Mucosa of stomach (tissue), 1 donor: ENCODE results near the gene MAP3K2.

Source experiments
- H3K27me3 ChIP-seq: one replicate; pipeline ENCODE4 v1.7.0; 2013; ENCODE audit warnings: mild to moderate bottlenecking, low read length; ENCODE audit not compliant: control insufficient read depth, insufficient read depth
- H3K36me3 ChIP-seq: one replicate; pipeline ENCODE4 v1.7.0; 2013; ENCODE audit warnings: low read length; ENCODE audit not compliant: control insufficient read depth, insufficient read depth
- H3K4me1 ChIP-seq: one replicate; pipeline ENCODE4 v1.7.0; 2013; ENCODE audit warnings: mild to moderate bottlenecking, low read length; ENCODE audit not compliant: control insufficient read depth, insufficient read depth
- H3K4me3 ChIP-seq: one replicate; pipeline ENCODE4 v1.7.0; 2013; ENCODE audit warnings: low read length
- H3K9ac ChIP-seq: one replicate; pipeline ENCODE4 v1.7.0; 2013; ENCODE audit warnings: mild to moderate bottlenecking, low read length, moderate library complexity
- H3K9me3 ChIP-seq: one replicate; pipeline ENCODE4 v1.7.0; 2013; ENCODE audit warnings: mild to moderate bottlenecking, low read length, moderate library complexity; ENCODE audit not compliant: control insufficient read depth
- donor health status: Pancreatic carcinoma.

MAP3K2 gene

GRCh38 chr2:127343277-127343676, 44.5 kb downstream of the MAP3K2 start:
- no peak overlapping the region for H3K9ac ChIP-seq
- H3K9me3 ChIP-seq, result no peaks in the 10 kb centered on the region
- no peaks in the 10 kb centered on the region for H3K4me1 ChIP-seq

GRCh38 chr2:127342101-127342500, 45.7 kb downstream of the MAP3K2 start:
- no peaks in the 10 kb centered on the region for H3K4me1 ChIP-seq
- H3K9me3 ChIP-seq, result no peaks in the 10 kb centered on the region
- H3K36me3 ChIP-seq, result no peaks in the 10 kb centered on the region
- no peak overlapping the region for H3K4me3 ChIP-seq
- no peaks in the 10 kb centered on the region for H3K27me3 ChIP-seq
- no peak overlapping the region for H3K9ac ChIP-seq

More at GRCh38 chr2:127343277-127343676, 44.5 kb downstream of the MAP3K2 start:
- Histone ChIP-seq H3K4me3 (no peak overlapping the region), H3K36me3 (no peaks in the 10 kb centered on the region), H3K27me3 (no peaks in the 10 kb centered on the region)

GRCh38 chr2:127332335-127332734, 55.4 kb downstream of the MAP3K2 start:
- Histone ChIP-seq H3K9ac (no peak overlapping the region), H3K4me1 (no peaks in the 10 kb centered on the region), H3K4me3 (no peak overlapping the region), H3K36me3 (no peaks in the 10 kb centered on the region), H3K9me3 (no peaks in the 10 kb centered on the region), H3K27me3 (no peaks in the 10 kb centered on the region)

- H3K27me3 ChIP-seq, result no peaks in the 10 kb centered on the region
- H3K4me1 ChIP-seq, result no peaks in the 10 kb centered on the region
- H3K9ac ChIP-seq, result no peak overlapping the region
- H3K9me3 ChIP-seq, result no peaks in the 10 kb centered on the region
- no peak overlapping the region for H3K4me3 ChIP-seq
- H3K36me3 ChIP-seq, result no peaks in the 10 kb centered on the region
Observed at GRCh38 chr2:127330753-127331152, 57.0 kb downstream of the MAP3K2 start.

- Histone ChIP-seq H3K36me3 (no peaks in the 10 kb centered on the region), H3K9me3 (no peaks in the 10 kb centered on the region), H3K4me1 (no peaks in the 10 kb centered on the region), H3K27me3 (no peaks in the 10 kb centered on the region), H3K4me3 (no peak overlapping the region), H3K9ac (no peak overlapping the region)
Observed at GRCh38 chr2:127326289-127326945, 61.4 kb downstream of the MAP3K2 start.

GRCh38 chr2:127324635-127325034, 63.1 kb downstream of the MAP3K2 start:
- no peaks in the 10 kb centered on the region for H3K9me3 ChIP-seq
- H3K9ac ChIP-seq, result no peak overlapping the region
- no peak overlapping the region for H3K4me3 ChIP-seq
- H3K36me3 ChIP-seq, result no peaks in the 10 kb centered on the region
- H3K27me3 ChIP-seq, result no peaks in the 10 kb centered on the region
- H3K4me1 ChIP-seq, result no peaks in the 10 kb centered on the region

- Histone ChIP-seq H3K9me3 (no peaks in the 10 kb centered on the region), H3K9ac (no peak overlapping the region), H3K4me1 (no peaks in the 10 kb centered on the region), H3K4me3 (no peak overlapping the region), H3K36me3 (no peaks in the 10 kb centered on the region), H3K27me3 (no peaks in the 10 kb centered on the region)
Observed at GRCh38 chr2:127321303-127321702, 66.5 kb downstream of the MAP3K2 start.

GRCh38 chr2:127320586-127321275, 67.0 kb downstream of the MAP3K2 start:
- no peak overlapping the region for H3K9ac ChIP-seq
- no peaks in the 10 kb centered on the region for H3K4me1 ChIP-seq
- no peaks in the 10 kb centered on the region for H3K27me3 ChIP-seq
- no peaks in the 10 kb centered on the region for H3K9me3 ChIP-seq
- no peaks in the 10 kb centered on the region for H3K36me3 ChIP-seq
- H3K4me3 ChIP-seq, result no peak overlapping the region

GRCh38 chr2:127320067-127320466, 67.7 kb downstream of the MAP3K2 start:
- Histone ChIP-seq H3K9ac (no peak overlapping the region), H3K36me3 (no peaks in the 10 kb centered on the region), H3K4me1 (peaks cover under 1% of the 10 kb centered on the region), H3K4me3 (no peak overlapping the region), H3K9me3 (no peaks in the 10 kb centered on the region), H3K27me3 (no peaks in the 10 kb centered on the region)

GRCh38 chr2:127314193-127314988, 73.4 kb downstream of the MAP3K2 start:
- Histone ChIP-seq H3K9ac (no peak overlapping the region), H3K9me3 (no peaks in the 10 kb centered on the region), H3K27me3 (no peaks in the 10 kb centered on the region), H3K4me3 (no peak overlapping the region), H3K4me1 (peaks cover 6% of the 10 kb centered on the region), H3K36me3 (no peaks in the 10 kb centered on the region)

GRCh38 chr2:127313406-127313805, 74.4 kb downstream of the MAP3K2 start:
- no peaks in the 10 kb centered on the region for H3K27me3 ChIP-seq
- H3K9ac ChIP-seq, result no peak overlapping the region
- H3K9me3 ChIP-seq, result no peaks in the 10 kb centered on the region
- no peaks in the 10 kb centered on the region for H3K36me3 ChIP-seq
- H3K4me1 ChIP-seq, result peaks cover 6% of the 10 kb centered on the region
- H3K4me3 ChIP-seq, result no peak overlapping the region

GRCh38 chr2:127310980-127311379, 76.8 kb downstream of the MAP3K2 start:
- H3K27me3 ChIP-seq, result no peaks in the 10 kb centered on the region
- no peaks in the 10 kb centered on the region for H3K9me3 ChIP-seq
- no peaks in the 10 kb centered on the region for H3K36me3 ChIP-seq
- no peak overlapping the region for H3K9ac ChIP-seq
- H3K4me1 ChIP-seq, result peaks cover 6% of the 10 kb centered on the region
- H3K4me3 ChIP-seq, result no peak overlapping the region
